ENCODE measurements around the gene REEP2. TPM values are rescaled to one million over a fixed set of nuclear protein-coding genes. Genes with fewer than 3 reads are reported as not detected.

REEP2 gene
- total and polyA plus RNA-seq, 5 donors from 2014 or later, result 0.21 to 0.52 TPM; not detected in 3

- Mint-ChIP-seq H3K27ac (no peak overlapping the region), H3K9me3 (no peaks in the 10 kb centered on the region), H3K4me3 (peak overlapping the region in 2 of 4 donors; percentile 15 to 20)
Measured at GRCh38 chr5:138495351-138495750, 56.5 kb downstream of the REEP2 start.

More at GRCh38 chr5:138495351-138495750, 56.5 kb downstream of the REEP2 start:
- Mint-ChIP-seq H3K4me1 (peaks cover 0 to 17% (median 7%) of the 10 kb centered on the region in 4 donors), H3K27me3 (peaks cover 28% of the 10 kb centered on the region), H3K36me3 (no peaks in the 10 kb centered on the region)
- Histone ChIP-seq H3K9me3 (ENCODE audit: control insufficient read depth in 2 of 2, low read length in 2 of 2) (no peaks in the 10 kb centered on the region), H3K27me3 (ENCODE audit: control insufficient read depth, insufficient read depth, low read length) (peaks cover 11% of the 10 kb centered on the region), H3K4me3 (ENCODE audit: low read depth, low read length) (no peak overlapping the region), H3K4me1 (ENCODE audit: control insufficient read depth, insufficient read depth, low read length, poor library complexity, severe bottlenecking) (peaks cover 19% of the 10 kb centered on the region), H3K27ac (ENCODE audit: insufficient read depth, low read length, poor library complexity, severe bottlenecking) (no peak overlapping the region), H3K36me3 (ENCODE audit: control insufficient read depth, insufficient read depth, low read length) (no peaks in the 10 kb centered on the region)
- no peak for ATAC-seq (ENCODE audit: low read depth in 2 of 2)
- no peak for DNase-seq

Other genes starting within 250 kb of the REEP2 start
- gene CDC23, start 225.7 kb upstream of the REEP2 start, total RNA-seq, result 19.4 TPM
- gene CDC23, start 225.7 kb upstream of the REEP2 start, polyA plus RNA-seq, result 10 to 100 TPM; 14.7 to 28.5 (median 24.4) TPM
- not detected for gene GFRA3, start 164.4 kb upstream of the REEP2 start, total RNA-seq
- gene GFRA3, start 164.4 kb upstream of the REEP2 start, polyA plus RNA-seq, result not detected
- gene CDC25C, start 107.3 kb upstream of the REEP2 start, total RNA-seq, result 0.37 TPM
- gene CDC25C, start 107.3 kb upstream of the REEP2 start, polyA plus RNA-seq, result under 1 TPM in 3 of 4 donors, not detected in 1; 0.22 to 0.64 (median 0.27) TPM
- 57.0 TPM for gene FAM53C, start 100.8 kb upstream of the REEP2 start, total RNA-seq
- 10 to 100 TPM; 20.4 to 28.9 (median 24.6) TPM for gene FAM53C, start 100.8 kb upstream of the REEP2 start, polyA plus RNA-seq
- 77.1 TPM for gene KDM3B, start 86.4 kb upstream of the REEP2 start, total RNA-seq
- gene KDM3B, start 86.4 kb upstream of the REEP2 start, polyA plus RNA-seq, result 10 to 100 TPM; 12.8 to 15.4 (median 13.5) TPM
- 19.0 TPM for gene EGR1, start 26.4 kb downstream of the REEP2 start, total RNA-seq
- 1 to 10 TPM in 2 of 4 donors, under 1 TPM in 2; 0.38 to 1.1 (median 0.84) TPM for gene EGR1, start 26.4 kb downstream of the REEP2 start, polyA plus RNA-seq
- 170 TPM for gene ETF1, start 104.2 kb downstream of the REEP2 start, total RNA-seq
- 10 to 100 TPM; 25.9 to 44.3 (median 32.5) TPM for gene ETF1, start 104.2 kb downstream of the REEP2 start, polyA plus RNA-seq
- gene HSPA9, start 136.3 kb downstream of the REEP2 start, total RNA-seq, result 276 TPM
- gene HSPA9, start 136.3 kb downstream of the REEP2 start, polyA plus RNA-seq, result 100 to 1,000 TPM; 113 to 129 (median 121) TPM